Measurements from ENCODE around the gene LGALS16.
"Not testable (repeated sequence)": the region's sequence is repeated elsewhere in the genome, so short reads cannot be mapped to it uniquely, and the experiment has no call there.

LGALS16 gene

GRCh38 chr19:39617745-39618144 lies 38.0 kb upstream of the LGALS16 start:
- Histone ChIP-seq H2AK5ac (ENCODE audit: low read length, severe bottlenecking) (no peak overlapping the region), H2BK12ac (ENCODE audit: low read length in 2 of 2) (no peak overlapping the region), H3K9ac (ENCODE audit: low read length) (no peak overlapping the region), H3K79me1 (replicated peaks; ENCODE audit: low read length, poor library complexity, severe bottlenecking) (no peaks in the 10 kb centered on the region), H3K36me3 (ENCODE audit: control insufficient read depth in 1 of 2, insufficient read depth in 2 of 2, low read depth in 1 of 2, low read length in 2 of 2) (no peaks in the 10 kb centered on the region), H4K8ac (ENCODE audit: low read length) (no peak overlapping the region), H2AFZ (ENCODE audit: low read depth, low read length) (no peak overlapping the region), H3K18ac (ENCODE audit: low read depth in 1 of 2, low read length in 2 of 2) (no peak overlapping the region), H2BK120ac (ENCODE audit: low read depth, low read length) (no peak overlapping the region), H3K27me3 (ENCODE audit: control insufficient read depth in 1 of 2, insufficient read depth in 1 of 2, low read length in 2 of 2) (no peaks in the 10 kb centered on the region), H3K4me3 (ENCODE audit: insufficient read depth in 1 of 2, low read depth in 1 of 2, low read length in 2 of 2) (no peak overlapping the region), H3K23ac (ENCODE audit: low read length in 2 of 2) (no peak overlapping the region), H4K91ac (ENCODE audit: low read length) (no peak overlapping the region), H2BK5ac (ENCODE audit: low read depth, low read length, poor library complexity, severe bottlenecking) (no peak overlapping the region), H3K9me3 (ENCODE audit: control insufficient read depth, low read length) (peaks cover 5% of the 10 kb centered on the region), H3K14ac (ENCODE audit: low read length in 2 of 2) (no peak overlapping the region), H3K27ac (ENCODE audit: low read length, poor library complexity, severe bottlenecking) (no peak overlapping the region), H3K4me2 (ENCODE audit: low read length, poor library complexity, severe bottlenecking) (no peak overlapping the region), H2BK15ac (ENCODE audit: low read depth, poor library complexity, severe bottlenecking) (no peak overlapping the region), H3K4ac (ENCODE audit: low read depth in 1 of 2, low read length in 2 of 2) (no peak overlapping the region), H3K4me1 (ENCODE audit: control insufficient read depth, insufficient read depth, low read depth, low read length) (no peaks in the 10 kb centered on the region)
- DNase-seq: no peak
- WGBS: 30% methylated on average over 1 of the region's 1 CpG

GRCh38 chr19:39623946-39624345 lies 31.8 kb upstream of the LGALS16 start:
- Histone ChIP-seq H2BK15ac (ENCODE audit: low read depth, poor library complexity, severe bottlenecking) (no peak overlapping the region), H3K23ac (ENCODE audit: low read length in 2 of 2) (no peak overlapping the region), H3K9ac (ENCODE audit: low read length) (no peak overlapping the region), H2BK120ac (ENCODE audit: low read depth, low read length) (no peak overlapping the region), H3K27ac (ENCODE audit: low read length, poor library complexity, severe bottlenecking) (no peak overlapping the region), H2BK5ac (ENCODE audit: low read depth, low read length, poor library complexity, severe bottlenecking) (no peak overlapping the region), H3K79me1 (replicated peaks; ENCODE audit: low read length, poor library complexity, severe bottlenecking) (no peaks in the 10 kb centered on the region), H3K4ac (ENCODE audit: low read depth in 1 of 2, low read length in 2 of 2) (no peak overlapping the region), H4K8ac (ENCODE audit: low read length) (no peak overlapping the region), H3K4me1 (ENCODE audit: control insufficient read depth, insufficient read depth, low read depth, low read length) (no peaks in the 10 kb centered on the region), H3K27me3 (ENCODE audit: control insufficient read depth in 1 of 2, insufficient read depth in 1 of 2, low read length in 2 of 2) (no peaks in the 10 kb centered on the region), H3K9me3 (ENCODE audit: control insufficient read depth, low read length) (no peaks in the 10 kb centered on the region), H3K4me3 (ENCODE audit: insufficient read depth in 1 of 2, low read depth in 1 of 2, low read length in 2 of 2) (no peak overlapping the region), H2BK12ac (ENCODE audit: low read length in 2 of 2) (no peak overlapping the region), H3K14ac (ENCODE audit: low read length in 2 of 2) (no peak overlapping the region), H3K18ac (ENCODE audit: low read depth in 1 of 2, low read length in 2 of 2) (no peak overlapping the region), H2AFZ (ENCODE audit: low read depth, low read length) (no peak overlapping the region), H4K91ac (ENCODE audit: low read length) (no peak overlapping the region), H3K36me3 (ENCODE audit: control insufficient read depth in 1 of 2, insufficient read depth in 2 of 2, low read depth in 1 of 2, low read length in 2 of 2) (no peaks in the 10 kb centered on the region), H2AK5ac (ENCODE audit: low read length, severe bottlenecking) (no peak overlapping the region), H3K4me2 (ENCODE audit: low read length, poor library complexity, severe bottlenecking) (no peak overlapping the region)
- 62% methylated on average over 5 of the region's 5 CpGs for WGBS
- no peak for DNase-seq

- not testable (repeated sequence) for H2AFZ ChIP-seq (ENCODE audit: low read depth, low read length); H3K4ac ChIP-seq (ENCODE audit: low read depth in 1 of 2, low read length in 2 of 2); DNase-seq; H3K18ac ChIP-seq (ENCODE audit: low read depth in 1 of 2, low read length in 2 of 2); H3K36me3 ChIP-seq (ENCODE audit: control insufficient read depth in 1 of 2, insufficient read depth in 2 of 2, low read depth in 1 of 2, low read length in 2 of 2); H2BK12ac ChIP-seq (ENCODE audit: low read length in 2 of 2); H3K4me2 ChIP-seq (ENCODE audit: low read length, poor library complexity, severe bottlenecking); H2BK5ac ChIP-seq (ENCODE audit: low read depth, low read length, poor library complexity, severe bottlenecking); H3K9me3 ChIP-seq (ENCODE audit: control insufficient read depth, low read length); H4K8ac ChIP-seq (ENCODE audit: low read length); H3K4me1 ChIP-seq (ENCODE audit: control insufficient read depth, insufficient read depth, low read depth, low read length); H4K91ac ChIP-seq (ENCODE audit: low read length); H2BK120ac ChIP-seq (ENCODE audit: low read depth, low read length); H3K23ac ChIP-seq (ENCODE audit: low read length in 2 of 2); H3K27ac ChIP-seq (ENCODE audit: low read length, poor library complexity, severe bottlenecking); H3K79me1 ChIP-seq (replicated peaks; ENCODE audit: low read length, poor library complexity, severe bottlenecking); H3K14ac ChIP-seq (ENCODE audit: low read length in 2 of 2); H3K27me3 ChIP-seq (ENCODE audit: control insufficient read depth in 1 of 2, insufficient read depth in 1 of 2, low read length in 2 of 2); H2BK15ac ChIP-seq (ENCODE audit: low read depth, poor library complexity, severe bottlenecking); H3K4me3 ChIP-seq (ENCODE audit: insufficient read depth in 1 of 2, low read depth in 1 of 2, low read length in 2 of 2); H2AK5ac ChIP-seq (ENCODE audit: low read length, severe bottlenecking); H3K9ac ChIP-seq (ENCODE audit: low read length)
- WGBS: no CpG with 5 or more reads among the region's 2 CpGs
These were observed 28.1 kb upstream of the LGALS16 start for GRCh38 chr19:39627631-39628030.

GRCh38 chr19:39631178-39631577 lies 24.5 kb upstream of the LGALS16 start:
- no peak overlapping the region for H3K4me2 ChIP-seq (ENCODE audit: low read length, poor library complexity, severe bottlenecking)
- H3K14ac ChIP-seq (ENCODE audit: low read length in 2 of 2): no peak overlapping the region
- no peak overlapping the region for H3K4me3 ChIP-seq (ENCODE audit: insufficient read depth in 1 of 2, low read depth in 1 of 2, low read length in 2 of 2)
- no peak overlapping the region for H2AFZ ChIP-seq (ENCODE audit: low read depth, low read length)
- no peaks in the 10 kb centered on the region for H3K4me1 ChIP-seq (ENCODE audit: control insufficient read depth, insufficient read depth, low read depth, low read length)
- H3K27me3 ChIP-seq (ENCODE audit: control insufficient read depth in 1 of 2, insufficient read depth in 1 of 2, low read length in 2 of 2): no peaks in the 10 kb centered on the region
- no peaks in the 10 kb centered on the region for H3K79me1 ChIP-seq (replicated peaks; ENCODE audit: low read length, poor library complexity, severe bottlenecking)
- no peak overlapping the region for H3K23ac ChIP-seq (ENCODE audit: low read length in 2 of 2)
- no peak overlapping the region for H3K27ac ChIP-seq (ENCODE audit: low read length, poor library complexity, severe bottlenecking)
- no peak overlapping the region for H2BK15ac ChIP-seq (ENCODE audit: low read depth, poor library complexity, severe bottlenecking)
- H3K36me3 ChIP-seq (ENCODE audit: control insufficient read depth in 1 of 2, insufficient read depth in 2 of 2, low read depth in 1 of 2, low read length in 2 of 2): no peaks in the 10 kb centered on the region
- no peak overlapping the region for H4K91ac ChIP-seq (ENCODE audit: low read length)
- H2BK12ac ChIP-seq (ENCODE audit: low read length in 2 of 2): no peak overlapping the region
- 69% methylated on average over 4 of the region's 4 CpGs for WGBS
- H3K9me3 ChIP-seq (ENCODE audit: control insufficient read depth, low read length): no peaks in the 10 kb centered on the region
- H2BK120ac ChIP-seq (ENCODE audit: low read depth, low read length): no peak overlapping the region
- H3K9ac ChIP-seq (ENCODE audit: low read length): no peak overlapping the region
- H4K8ac ChIP-seq (ENCODE audit: low read length): no peak overlapping the region
- no peak overlapping the region for H3K4ac ChIP-seq (ENCODE audit: low read depth in 1 of 2, low read length in 2 of 2)
- H2AK5ac ChIP-seq (ENCODE audit: low read length, severe bottlenecking): no peak overlapping the region
- DNase-seq: no peak
- H3K18ac ChIP-seq (ENCODE audit: low read depth in 1 of 2, low read length in 2 of 2): no peak overlapping the region
- H2BK5ac ChIP-seq (ENCODE audit: low read depth, low read length, poor library complexity, severe bottlenecking): no peak overlapping the region
